Right cardiac atrium (tissue), 5 donors: Measurements from ENCODE around the gene MEGF8. TPM values are rescaled to one million over a fixed set of nuclear protein-coding genes. Genes with fewer than 3 reads are reported as not detected.
A peak's percentile ranks its signal among the peaks of the same experiment; 100 is the strongest.

Experiments used
- ATAC-seq, 2 donors: fragments of 200-7000 bp; cut with Tn5 transposase; one replicate each; pipeline versions ENCODE4 v1.8.0 to v1.9.1; 2020; ENCODE audit warnings: moderate library complexity in 2 of 2, mild to moderate bottlenecking in 1 of 2
- DNase-seq, 3 donors: peaks; one replicate each; pipeline ENCODE4 v3.0.0-alpha.2; 2020
- H3K27ac ChIP-seq: one replicate; pipeline ENCODE4 v1.5.1; 2013; ENCODE audit warnings: mild to moderate bottlenecking, low read length, control low read depth, moderate library complexity
- H3K27me3 ChIP-seq: one replicate; pipeline ENCODE4 v1.6.1; 2013; ENCODE audit not compliant: control insufficient read depth, insufficient read depth
- H3K4me1 ChIP-seq: one replicate; pipeline ENCODE4 v1.6.1; 2013; ENCODE audit warnings: low read length; ENCODE audit not compliant: control insufficient read depth, insufficient read depth
- H3K4me3 ChIP-seq: one replicate; pipeline ENCODE4 v1.5.1; 2013; ENCODE audit warnings: low read length, control low read depth
- H3K9me3 ChIP-seq: one replicate; pipeline ENCODE4 v1.6.1; 2013; ENCODE audit warnings: low read length; ENCODE audit not compliant: control insufficient read depth
- WGBS: extraction: QIAGEN DNeasy Blood & Tissue Kit; methylation state at CpG from one replicate; pipeline ENCODE4 v1.1.7; 2013; 5-methylcytosine and 5-hydroxymethylcytosine counted together
- intact Hi-C, 4 donors: fragments of 100-400 bp; cut with DNase I; formaldehyde crosslinking; loops; one replicate each; pipeline versions ENCODE4 v1.11.0 to v1.14.0; 2022 to 2023
- microRNA-seq, 2 donors: library from miRNA; unstranded; fragments of <30 nt; microRNA quantifications; one replicate each; pipeline ENCODE4 v1.2.0, GENCODE V29; 2020 to 2021
- polyA plus RNA-seq: library from polyadenylated mRNA; stranded (reverse); fragments of 200-250 nt; gene quantifications from one replicate; pipeline ENCODE4 v1.2.3, GENCODE V29; 2013
- total RNA-seq, 4 donors: library from RNA; stranded (reverse); fragmentation: NEBNext Ultra II Directional; extraction: Animal tissue kit (Norgen Biotek cat#: 25700); gene quantifications; one replicate each; pipeline ENCODE4 v1.2.1, GENCODE V29; 2021
- donor health status: healthy with polysubstance abuse.
- donor health status: DM: no; HTN: yes; CAD: no.
- donor health status: DM: no; HTN: no; CAD: no.
- donor health status: DM: no; HTN: yes; CAD: no; lungs with severe emphysema.
- donor health status: DM: yes; HTN: yes; CAD: no.

MEGF8 gene
- total and polyA plus RNA-seq, 5 donors = 28.6 to 36.3 (median 31.7) TPM

- ATAC-seq = peak; percentile 95 to 96
- Histone ChIP-seq H3K9me3 (no peaks in the 10 kb centered on the region), H3K4me1 (peaks cover 10% of the 10 kb centered on the region), H3K4me3 (peak overlapping the region; percentile 55), H3K27me3 (no peaks in the 10 kb centered on the region), H3K27ac (peak overlapping the region; percentile 76)
- peak; percentile 92 to 95 (median 94) for DNase-seq
- intact Hi-C loops = no loop called here
- 2% methylated on average over 65 of the region's 65 CpGs for WGBS
Measured at GRCh38 chr19:42423462-42424344, 98.3 kb downstream of the MEGF8 start.

GRCh38 chr19:42424345-42424707 is 98.9 kb downstream of the MEGF8 start:
- ATAC-seq = no peak
- H3K27me3 ChIP-seq = no peaks in the 10 kb centered on the region
- H3K4me3 ChIP-seq = no peak overlapping the region
- DNase-seq = peak in 1 of 3 donors; percentile 59
- no peak overlapping the region for H3K27ac ChIP-seq
- H3K4me1 ChIP-seq = peaks cover 10% of the 10 kb centered on the region
- 43% methylated on average over 15 of the region's 15 CpGs for WGBS
- H3K9me3 ChIP-seq = no peaks in the 10 kb centered on the region
- intact Hi-C loops = no loop called here

- no peak overlapping the region for H3K4me3 ChIP-seq
- DNase-seq (peak in 1 of 3 donors; percentile 59), ATAC-seq (no peak)
- H3K27me3 ChIP-seq = no peaks in the 10 kb centered on the region
- H3K4me1 ChIP-seq = peaks cover 10% of the 10 kb centered on the region
- H3K9me3 ChIP-seq = no peaks in the 10 kb centered on the region
- WGBS = 46% methylated on average over 13 of the region's 13 CpGs
- intact Hi-C loops = no loop called here
- no peak overlapping the region for H3K27ac ChIP-seq
Measured at GRCh38 chr19:42424712-42425131, 99.3 kb downstream of the MEGF8 start.

GRCh38 chr19:42426643-42427042 is 101.2 kb downstream of the MEGF8 start:
- intact Hi-C loops = no loop called here

GRCh38 chr19:42427313-42427712 is 101.9 kb downstream of the MEGF8 start, which contains the start of gene LIPE:
LIPE (minus strand) TSS chr19:42427388; CDS start chr19:42427149, 239 bp downstream.
- peaks cover 3% of the 10 kb centered on the region for H3K4me1 ChIP-seq
- H3K27ac ChIP-seq = no peak within 1 kb of the TSS
- ATAC-seq (no peak), DNase-seq (no peak)
- 60% methylated on average over 4 of the region's 4 CpGs for WGBS
- no peaks in the 10 kb centered on the region for H3K9me3 ChIP-seq
- no peak within 1 kb of the TSS for H3K4me3 ChIP-seq
- no peaks in the 10 kb centered on the region for H3K27me3 ChIP-seq
- intact Hi-C loops = no loop called here

More at GRCh38 chr19:42426643-42427042, 101.2 kb downstream of the MEGF8 start:
- no peaks in the 10 kb centered on the region for H3K27me3 ChIP-seq
- no peak for DNase-seq
- no peak for ATAC-seq
- H3K4me1 ChIP-seq = peaks cover 7% of the 10 kb centered on the region
- 89% methylated on average over 3 of the region's 3 CpGs for WGBS
- no peak overlapping the region for H3K27ac ChIP-seq
- H3K4me3 ChIP-seq = no peak overlapping the region
- no peaks in the 10 kb centered on the region for H3K9me3 ChIP-seq

Small RNA genes within 50 kb of the gene (microRNA-seq; reads per million reads assigned to microRNA genes)
- 0 reads per million in 2 donors for gene MIR8077

Other genes with a start within 250 kb of the MEGF8 start
- 1 to 10 TPM; 8.4 to 9.3 (median 8.5) TPM for gene ZNF574, start 249.5 kb upstream of the MEGF8 start, total RNA-seq
- gene ZNF574, start 249.5 kb upstream of the MEGF8 start, polyA plus RNA-seq = 5.2 TPM
- gene POU2F2, start 193.2 kb upstream of the MEGF8 start, total RNA-seq = 1 to 10 TPM; 1.4 to 1.6 (median 1.6) TPM
- gene POU2F2, start 193.2 kb upstream of the MEGF8 start, polyA plus RNA-seq = 0.77 TPM
- gene DEDD2, start 108.0 kb upstream of the MEGF8 start, total RNA-seq = 10 to 100 TPM; 14.6 to 19.9 (median 17.8) TPM
- 21.6 TPM for gene DEDD2, start 108.0 kb upstream of the MEGF8 start, polyA plus RNA-seq
- gene ZNF526, start 105.3 kb upstream of the MEGF8 start, total RNA-seq = 1 to 10 TPM; 5.4 to 7.3 (median 6.5) TPM
- 3.3 TPM for gene ZNF526, start 105.3 kb upstream of the MEGF8 start, polyA plus RNA-seq
- 10 to 100 TPM; 32.0 to 37.3 (median 34.9) TPM for gene GSK3A, start 83.0 kb upstream of the MEGF8 start, total RNA-seq
- gene GSK3A, start 83.0 kb upstream of the MEGF8 start, polyA plus RNA-seq = 46.5 TPM
- 10 to 100 TPM; 33.3 to 58.1 (median 48.1) TPM for gene ERF, start 70.5 kb upstream of the MEGF8 start, total RNA-seq
- 39.1 TPM for gene ERF, start 70.5 kb upstream of the MEGF8 start, polyA plus RNA-seq
- 10 to 100 TPM; 36.4 to 42.7 (median 39.6) TPM for gene CIC, start 56.4 kb upstream of the MEGF8 start, total RNA-seq
- gene CIC, start 56.4 kb upstream of the MEGF8 start, polyA plus RNA-seq = 28.6 TPM
- under 1 TPM in 3 of 4 donors, not detected in 1; 0.20 to 0.32 (median 0.26) TPM for gene PRR19, start 23.5 kb upstream of the MEGF8 start, total RNA-seq
- 0.29 TPM for gene PRR19, start 23.5 kb upstream of the MEGF8 start, polyA plus RNA-seq
- 1 to 10 TPM; 1.6 to 5.9 (median 4.4) TPM for gene PAFAH1B3, start 23.0 kb upstream of the MEGF8 start, total RNA-seq
- 4.3 TPM for gene PAFAH1B3, start 23.0 kb upstream of the MEGF8 start, polyA plus RNA-seq
- gene TMEM145, start 12.3 kb upstream of the MEGF8 start, total RNA-seq = 1 to 10 TPM in 3 of 4 donors, under 1 TPM in 1; 0.91 to 1.6 (median 1.2) TPM
- gene TMEM145, start 12.3 kb upstream of the MEGF8 start, polyA plus RNA-seq = 0.41 TPM
- gene CNFN, start 64.7 kb downstream of the MEGF8 start, total RNA-seq = under 1 TPM in 3 of 4 donors, not detected in 1; 0.50 to 0.91 (median 0.66) TPM
- gene CNFN, start 64.7 kb downstream of the MEGF8 start, polyA plus RNA-seq = 1.9 TPM
- gene LIPE, start 101.8 kb downstream of the MEGF8 start, total RNA-seq = 10 to 100 TPM in 2 of 4 donors, 1 to 10 TPM in 2; 9.4 to 44.9 (median 12.3) TPM
- gene LIPE, start 101.8 kb downstream of the MEGF8 start, polyA plus RNA-seq = 81.6 TPM
- not detected for gene CXCL17, start 117.3 kb downstream of the MEGF8 start, total RNA-seq
- gene CXCL17, start 117.3 kb downstream of the MEGF8 start, polyA plus RNA-seq = not detected
- gene CEACAM1, start 202.8 kb downstream of the MEGF8 start, total RNA-seq = 1 to 10 TPM; 2.7 to 4.2 (median 3.4) TPM
- 2.6 TPM for gene CEACAM1, start 202.8 kb downstream of the MEGF8 start, polyA plus RNA-seq